IMR-90 (cell line): Measurements from ENCODE around the gene MEGF8.

Source experiments
- BHLHE40 ChIP-seq: fragments of 150-350 bp; IDR thresholded peaks from 2 replicates; pipeline ENCODE4 v1.6.1; 2016; ENCODE audit warnings: mild to moderate bottlenecking, low read depth, low read length
- CEBPB ChIP-seq: IDR thresholded peaks from 2 replicates; pipeline ENCODE4 v1.6.1; 2012; ENCODE audit warnings: low read depth, low read length, improper control_type of control experiment
- CTCF ChIP-seq: conservative IDR thresholded peaks from 2 replicates; pipeline ENCODE4 v1.5.1; 2012; ENCODE audit warnings: mild to moderate bottlenecking, low read depth, low read length, improper control_type of control experiment
- MXI1 ChIP-seq: IDR thresholded peaks from 2 replicates; pipeline ENCODE4 v1.6.1; 2012; ENCODE audit warnings: low read depth, mild to moderate bottlenecking, low read length, moderate library complexity, borderline replicate concordance
- POLR2A ChIP-seq: IDR thresholded peaks from 2 replicates; pipeline ENCODE4 v1.6.1; 2012; ENCODE audit warnings: mild to moderate bottlenecking, low read depth, low read length
- RAD21 ChIP-seq: IDR thresholded peaks from 2 replicates; pipeline ENCODE4 v1.6.1; 2012; ENCODE audit warnings: low read length, improper control_type of control experiment
- RCOR1 ChIP-seq: IDR thresholded peaks from 2 replicates; pipeline ENCODE4 v1.6.1; 2012; ENCODE audit warnings: mild to moderate bottlenecking, low read length, improper control_type of control experiment; ENCODE audit not compliant: insufficient replicate concordance
- RFX5 ChIP-seq: IDR thresholded peaks from 2 replicates; pipeline ENCODE4 v1.8.0; 2012; ENCODE audit warnings: low read depth, mild to moderate bottlenecking, low read length, moderate library complexity
- SMC3 ChIP-seq: fragments of 150-350 bp; IDR thresholded peaks from 2 replicates; pipeline ENCODE4 v1.6.1; 2016; ENCODE audit warnings: low read depth, mild to moderate bottlenecking, antibody characterized with exemption, low read length, moderate library complexity
- USF2 ChIP-seq: fragments of 150-350 bp; IDR thresholded peaks from 2 replicates; pipeline ENCODE4 v1.6.1; 2017; ENCODE audit warnings: mild to moderate bottlenecking, antibody characterized with exemption, low read length, low read depth

DNA sequence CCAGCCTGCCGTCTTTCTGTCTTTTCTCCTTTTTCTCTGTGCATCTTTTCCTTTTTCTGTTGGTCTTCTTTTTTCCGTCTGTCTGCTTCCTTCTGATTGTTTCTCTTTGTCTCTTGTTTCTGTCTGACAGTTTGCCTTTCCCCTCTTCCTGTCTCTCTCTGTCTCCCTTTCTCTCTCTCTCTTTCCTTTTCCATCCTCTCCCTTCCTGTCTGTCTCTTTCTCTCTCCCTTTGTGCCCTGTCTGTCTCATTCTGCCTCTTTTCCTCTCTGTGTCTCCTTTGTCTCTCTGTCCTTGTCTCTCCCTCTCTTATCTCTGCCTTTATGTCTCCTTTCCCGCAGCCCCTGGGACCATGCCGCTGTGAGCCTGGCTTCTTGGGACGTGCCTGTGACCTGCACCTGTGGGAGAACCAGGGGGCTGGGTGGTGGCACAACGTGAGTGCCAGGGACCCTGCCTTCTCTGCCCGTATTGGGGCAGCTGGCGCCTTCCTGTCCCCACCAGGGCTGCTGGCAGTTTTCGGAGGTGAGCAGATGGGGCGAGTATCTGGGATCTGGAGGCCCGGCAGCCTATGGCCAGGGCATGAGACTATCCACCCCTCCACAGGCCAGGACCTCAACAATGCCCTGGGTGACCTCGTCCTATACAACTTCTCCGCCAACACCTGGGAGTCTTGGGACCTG, 9.4 kb downstream of the MEGF8 start:
- TF ChIP-seq RAD21 (no peak), CTCF (no peak), POLR2A (no peak), RCOR1 (no peak), SMC3 (no peak), MXI1 (no peak), RFX5 (no peak), CEBPB (no peak), BHLHE40 (no peak), USF2 (no peak)
